ENCODE results near the gene AVPR2.

DNA sequence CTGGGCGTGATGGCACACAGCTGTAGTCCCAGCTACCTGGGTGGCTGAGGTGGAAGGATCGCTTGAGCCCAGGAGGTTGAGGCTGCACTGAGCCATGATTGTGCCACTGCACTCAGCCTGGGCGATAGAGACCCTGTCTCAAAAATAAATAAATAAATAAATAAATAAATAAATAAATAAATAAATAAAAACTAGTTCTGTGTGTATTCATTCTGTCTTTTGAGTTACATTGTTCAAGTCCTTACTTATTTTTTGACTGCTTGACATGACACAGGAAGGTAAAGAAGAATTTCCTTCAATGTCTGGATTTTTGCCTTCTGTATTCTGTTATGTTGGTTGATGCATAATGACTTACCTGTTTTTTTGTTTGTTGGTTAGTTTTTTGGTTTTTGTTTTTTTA, 32.6 kb downstream of the AVPR2 start:
- TF ChIP-seq, protein P1, sequence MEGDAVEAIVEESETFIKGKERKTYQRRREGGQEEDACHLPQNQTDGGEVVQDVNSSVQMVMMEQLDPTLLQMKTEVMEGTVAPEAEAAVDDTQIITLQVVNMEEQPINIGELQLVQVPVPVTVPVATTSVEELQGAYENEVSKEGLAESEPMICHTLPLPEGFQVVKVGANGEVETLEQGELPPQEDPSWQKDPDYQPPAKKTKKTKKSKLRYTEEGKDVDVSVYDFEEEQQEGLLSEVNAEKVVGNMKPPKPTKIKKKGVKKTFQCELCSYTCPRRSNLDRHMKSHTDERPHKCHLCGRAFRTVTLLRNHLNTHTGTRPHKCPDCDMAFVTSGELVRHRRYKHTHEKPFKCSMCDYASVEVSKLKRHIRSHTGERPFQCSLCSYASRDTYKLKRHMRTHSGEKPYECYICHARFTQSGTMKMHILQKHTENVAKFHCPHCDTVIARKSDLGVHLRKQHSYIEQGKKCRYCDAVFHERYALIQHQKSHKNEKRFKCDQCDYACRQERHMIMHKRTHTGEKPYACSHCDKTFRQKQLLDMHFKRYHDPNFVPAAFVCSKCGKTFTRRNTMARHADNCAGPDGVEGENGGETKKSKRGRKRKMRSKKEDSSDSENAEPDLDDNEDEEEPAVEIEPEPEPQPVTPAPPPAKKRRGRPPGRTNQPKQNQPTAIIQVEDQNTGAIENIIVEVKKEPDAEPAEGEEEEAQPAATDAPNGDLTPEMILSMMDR (conservative IDR thresholded peaks at IDR 0.05; ENCODE audit: low read depth, low read length), result no peak
- TF ChIP-seq EZH2phosphoT487 (IDR thresholded peaks at IDR 0.05; ENCODE audit: borderline replicate concordance, low read length) (no peak), EZH2 (IDR thresholded peaks at IDR 0.05; ENCODE audit: low read length, unreplicated experiment) (no peak)
